HCT116 (cell line): Measurements from ENCODE around the gene PSENEN. TPM values are rescaled to one million over a fixed set of nuclear protein-coding genes. Genes with fewer than 3 reads are reported as not detected.

Experiments used
- ATAC-seq: fragments of 200-7000 bp; cut with Tn5 transposase; 2 replicates; pipeline ENCODE4 v1.9.1; 2020; ENCODE audit warnings: mild to moderate bottlenecking, moderate library complexity
- BruUV-seq: library from RNA; stranded (reverse); fragments of 400-500 nt; replicated peaks from 2 replicates; lab custom pipeline; 2021; lab: Mats Ljungman, UMichigan
- CTCF ChIA-PET: fragments of 300-600 bp; sonication (Branson Sonifier 250); formaldehyde crosslinking; loops from one replicate; lab custom pipeline; 2021; ENCODE audit warnings: antibody characterized with exemption; lab: Charles Lee
- POLR2A ChIA-PET: fragments of 300-600, 350-600 bp; sonication (Branson Sonifier 250); formaldehyde crosslinking; loops from one replicate; lab custom pipeline; 2021; ENCODE audit warnings: antibody characterized with exemption; lab: Charles Lee
- RAD21 ChIA-PET, 2 experiments: fragments of 300-600 bp; sonication (Branson Sonifier 250); formaldehyde crosslinking; loops; one replicate each; lab custom pipeline; 2023; ENCODE audit warnings: low total read pairs in 2 of 2; ENCODE audit not compliant: uncharacterized antibody in 2 of 2, unreplicated experiment in 2 of 2, low non-redundant PET in 1 of 2; lab: Charles Lee
- DNase-seq: peaks from one replicate; pipeline ENCODE4 v3.0.0-alpha.2; 2010; ENCODE audit warnings: low read depth, low spot score
- H2AFZ ChIP-seq: fragments of 200-600 bp; shearing (Covaris generic), sonication (generic); 2 replicates; pipeline ENCODE4 v1.6.1; 2017; ENCODE audit warnings: low read depth, mixed run types, mixed read lengths, antibody characterized with exemption, low read length; ENCODE audit not compliant: poor library complexity, severe bottlenecking
- H3K27ac ChIP-seq: 2 replicates; pipeline ENCODE4 v1.5.1; 2012; ENCODE audit warnings: low read depth, low read length
- H3K27me3 ChIP-seq: fragments of 200-600 bp; sonication (generic); 2 replicates; pipeline ENCODE4 v1.6.1; 2016; ENCODE audit warnings: mixed run types, low read length, mixed read lengths; ENCODE audit not compliant: insufficient read depth
- H3K36me3 ChIP-seq, 2 experiments: fragments of 200-500 bp in 1 of 2; fragments of 200-600 bp in 1 of 2; sonication (Bioruptor generic) in 1 of 2; sonication (generic) in 1 of 2; 2 replicates each; pipeline versions ENCODE4 v1.5.1 to v1.6.1; 2014 to 2016; ENCODE audit warnings: low read length in 2 of 2, inconsistent platforms in 1 of 2, mixed read lengths in 1 of 2, mixed run types in 1 of 2; ENCODE audit not compliant: insufficient read depth in 2 of 2, control insufficient read depth in 1 of 2
- H3K4me1 ChIP-seq, 2 experiments: fragments of 200-600 bp in 1 of 2; sonication (generic) in 1 of 2; 2 replicates each; pipeline versions ENCODE4 v1.5.1 to v1.6.1; 2012 to 2017; ENCODE audit warnings: low read length in 2 of 2, inconsistent platforms in 1 of 2, mild to moderate bottlenecking in 1 of 2, mixed read lengths in 1 of 2, mixed run types in 1 of 2, moderate library complexity in 1 of 2; ENCODE audit not compliant: insufficient read depth in 2 of 2, control insufficient read depth in 1 of 2
- H3K4me2 ChIP-seq: fragments of 200-600 bp; sonication (generic); 2 replicates; pipeline ENCODE4 v1.6.1; 2017; ENCODE audit warnings: mixed run types, low read length, mixed read lengths
- H3K4me3 ChIP-seq, 2 experiments: fragments of 200-600 bp in 1 of 2; sonication (generic) in 1 of 2; replicated peaks in 1 of 2; 2 replicates each; pipeline ENCODE4 v1.5.1; 2011 to 2016; ENCODE audit warnings: low read length in 2 of 2, control low read depth in 1 of 2, low read depth in 1 of 2, mild to moderate bottlenecking in 1 of 2, mixed read lengths in 1 of 2, mixed run types in 1 of 2
- H3K79me2 ChIP-seq: fragments of 200-600 bp; sonication (generic); 2 replicates; pipeline ENCODE4 v1.6.1; 2017; ENCODE audit warnings: mild to moderate bottlenecking, mixed run types, low read length, moderate library complexity, mixed read lengths; ENCODE audit not compliant: insufficient read depth
- H3K9ac ChIP-seq: fragments of 200-600 bp; sonication (generic); 2 replicates; pipeline ENCODE4 v1.6.1; 2016; ENCODE audit warnings: low read length, mixed read lengths
- H3K9me2 ChIP-seq: fragments of 200-600 bp; sonication (generic), shearing (Covaris generic); 2 replicates; pipeline ENCODE4 v1.6.1; 2017; ENCODE audit warnings: mixed run types, mild to moderate bottlenecking, moderate library complexity; ENCODE audit not compliant: insufficient read depth
- H3K9me3 ChIP-seq, 2 experiments: fragments of 200-500 bp in 1 of 2; fragments of 200-600 bp in 1 of 2; sonication (Bioruptor generic) in 1 of 2; sonication (generic) in 1 of 2; 2 replicates each; pipeline ENCODE4 v1.6.1; 2014 to 2017; ENCODE audit warnings: low read length in 2 of 2, mixed read lengths in 2 of 2, inconsistent platforms in 1 of 2, low read depth in 1 of 2, mild to moderate bottlenecking in 1 of 2, mixed run types in 1 of 2, moderate library complexity in 1 of 2; ENCODE audit not compliant: control insufficient read depth in 1 of 2, insufficient read depth in 1 of 2
- H4K20me1 ChIP-seq: fragments of 200-600 bp; sonication (generic), shearing (Covaris generic); 2 replicates; pipeline ENCODE4 v1.6.1; 2017; ENCODE audit warnings: mixed run types, mild to moderate bottlenecking, moderate library complexity; ENCODE audit not compliant: insufficient read depth
- CEBPB ChIP-seq: IDR thresholded peaks from 2 replicates; pipeline ENCODE4 v1.6.1; 2012; ENCODE audit warnings: low read depth
- EZH2phosphoT487 ChIP-seq: fragments of 200-600 bp; IDR thresholded peaks from 2 replicates; pipeline ENCODE4 v1.6.1; 2018; ENCODE audit warnings: antibody characterized with exemption, borderline replicate concordance
- FOSL1 ChIP-seq: IDR thresholded peaks from 2 replicates; pipeline ENCODE4 v1.6.1; 2012; ENCODE audit warnings: low read depth
- SIN3A ChIP-seq: IDR thresholded peaks from 2 replicates; pipeline ENCODE4 v1.6.1; 2012; ENCODE audit warnings: low read depth
- TCF7L2 ChIP-seq: IDR thresholded peaks from 2 replicates; pipeline ENCODE4 v1.7.0; 2011; ENCODE audit warnings: borderline replicate concordance, inconsistent platforms; ENCODE audit not compliant: insufficient read depth, insufficient read length; ENCODE audit errors: extremely low read depth
- ZFX ChIP-seq: fragments of 450-650 bp; IDR thresholded peaks from 2 replicates; pipeline ENCODE4 v1.6.1; 2017
- intact Hi-C: fragments of 100-400 bp; cut with micrococcal nuclease; formaldehyde crosslinking; loops from 2 replicates; pipeline ENCODE4 v1.10.0; 2022
- total RNA-seq: library from RNA; stranded (reverse); gene quantifications from one replicate; pipeline ENCODE4 v1.2.1, GENCODE V29; 2021; ENCODE audit not compliant: unreplicated experiment

Gene PSENEN
- total RNA-seq, 1 experiment from 2014 or later = 55.3 TPM

DNA sequence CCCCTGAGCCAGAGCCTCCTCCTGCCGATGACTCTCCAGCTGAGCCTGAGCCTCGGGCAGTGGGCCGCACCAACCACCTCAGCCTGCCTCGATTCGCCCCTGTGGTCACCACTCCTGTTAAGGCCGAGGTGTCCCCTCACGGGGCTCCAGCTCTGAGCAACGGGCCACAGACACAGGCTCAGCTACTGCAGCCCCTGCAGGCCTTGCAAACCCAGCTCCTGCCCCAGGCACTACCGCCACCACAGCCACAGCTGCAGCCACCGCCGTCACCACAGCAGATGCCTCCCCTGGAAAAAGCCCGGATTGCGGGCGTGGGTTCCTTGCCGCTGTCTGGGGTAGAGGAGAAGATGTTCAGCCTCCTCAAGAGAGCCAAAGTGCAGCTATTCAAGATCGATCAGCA is 24.1 kb upstream of the PSENEN start:
- no peak overlapping the region for H3K4me2 ChIP-seq
- RAD21 ChIA-PET = no interaction called here
- H2AFZ ChIP-seq = no peak overlapping the region
- POLR2A ChIA-PET = no interaction called here
- H3K4me1 ChIP-seq = peaks cover 7 to 16% of the 10 kb centered on the region in 2 experiments; a peak in 3 of 4 replicates
- H4K20me1 ChIP-seq = no peaks in the 10 kb centered on the region
- no peak overlapping the region for H3K4me3 ChIP-seq
- H3K79me2 ChIP-seq = peaks cover 35% of the 10 kb centered on the region
- ATAC-seq = no peak
- no peak for DNase-seq
- no peak for TF ChIP-seq ZFX
- TF ChIP-seq EZH2phosphoT487 = no peak
- no peak for TF ChIP-seq CEBPB
- TF ChIP-seq FOSL1 = no peak
- TF ChIP-seq SIN3A = no peak
- no peak for TF ChIP-seq TCF7L2
- intact Hi-C loops = no loop called here
- H3K27me3 ChIP-seq = no peaks in the 10 kb centered on the region
- no TSS peak for BruUV-seq
- H3K9me2 ChIP-seq = no peaks in the 10 kb centered on the region
- no peak overlapping the region for H3K27ac ChIP-seq
- H3K36me3 ChIP-seq = peaks cover 49 to 51% of the 10 kb centered on the region in 2 experiments; a peak in 3 of 4 replicates
- CTCF ChIA-PET = no interaction called here
- no peak overlapping the region for H3K9ac ChIP-seq
- H3K9me3 ChIP-seq = no peaks in the 10 kb centered on the region

- Histone ChIP-seq H3K4me3 (no peak overlapping the region), H4K20me1 (no peaks in the 10 kb centered on the region), H3K79me2 (peaks cover 35% of the 10 kb centered on the region), H2AFZ (no peak overlapping the region), H3K4me1 (peaks cover 7 to 9% of the 10 kb centered on the region in 2 experiments; a peak in 3 of 4 replicates), H3K36me3 (peaks cover 54 to 57% of the 10 kb centered on the region in 2 experiments; a peak in 3 of 4 replicates), H3K27ac (no peak overlapping the region), H3K9me3 (no peaks in the 10 kb centered on the region), H3K9ac (no peak overlapping the region), H3K27me3 (no peaks in the 10 kb centered on the region), H3K4me2 (no peak overlapping the region), H3K9me2 (no peaks in the 10 kb centered on the region)
- CTCF ChIA-PET = no interaction called here
- POLR2A ChIA-PET = no interaction called here
- RAD21 ChIA-PET = no interaction called here
- ATAC-seq = no peak
- no TSS peak for BruUV-seq
- intact Hi-C loops = no loop called here
- TF ChIP-seq SIN3A (no peak), EZH2phosphoT487 (no peak)
- DNase-seq = no peak
Observed at GRCh38 chr19:35722461-35722860, 23.0 kb upstream of the PSENEN start.
